GM21447 (cell line): ENCODE measurements around the gene HDLBP.
"Not testable (repeated sequence)": the region's sequence is repeated elsewhere in the genome, so short reads cannot be mapped to it uniquely, and the experiment has no call there.

ENCODE experiments used
- ATAC-seq: cut with Tn5 transposase; IDR thresholded peaks from one replicate; pipeline ENCODE4 v1.9.1; 2021; ENCODE audit not compliant: unreplicated experiment

The HDLBP gene

DNA sequence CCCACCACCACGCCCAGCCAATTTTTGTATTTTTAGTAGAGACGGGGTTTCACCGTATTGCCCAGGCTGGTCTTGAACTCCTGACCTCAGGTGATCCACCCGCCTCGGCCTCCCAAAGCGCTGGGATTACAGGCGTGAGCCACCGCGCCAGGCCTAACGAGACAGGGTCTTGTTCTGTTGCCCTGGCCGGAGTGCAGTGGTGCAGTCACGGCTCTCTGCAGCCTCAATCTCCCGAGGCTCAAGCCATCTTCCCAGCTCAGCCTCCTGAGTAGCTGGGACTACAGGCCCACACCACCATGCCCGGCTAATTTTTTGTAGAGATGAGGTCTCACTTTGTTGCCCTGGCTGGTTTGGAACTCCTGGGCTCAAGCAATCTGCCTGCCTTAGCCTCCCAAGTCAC is 118.2 kb downstream of the HDLBP start:
- ATAC-seq = not testable (repeated sequence)

DNA sequence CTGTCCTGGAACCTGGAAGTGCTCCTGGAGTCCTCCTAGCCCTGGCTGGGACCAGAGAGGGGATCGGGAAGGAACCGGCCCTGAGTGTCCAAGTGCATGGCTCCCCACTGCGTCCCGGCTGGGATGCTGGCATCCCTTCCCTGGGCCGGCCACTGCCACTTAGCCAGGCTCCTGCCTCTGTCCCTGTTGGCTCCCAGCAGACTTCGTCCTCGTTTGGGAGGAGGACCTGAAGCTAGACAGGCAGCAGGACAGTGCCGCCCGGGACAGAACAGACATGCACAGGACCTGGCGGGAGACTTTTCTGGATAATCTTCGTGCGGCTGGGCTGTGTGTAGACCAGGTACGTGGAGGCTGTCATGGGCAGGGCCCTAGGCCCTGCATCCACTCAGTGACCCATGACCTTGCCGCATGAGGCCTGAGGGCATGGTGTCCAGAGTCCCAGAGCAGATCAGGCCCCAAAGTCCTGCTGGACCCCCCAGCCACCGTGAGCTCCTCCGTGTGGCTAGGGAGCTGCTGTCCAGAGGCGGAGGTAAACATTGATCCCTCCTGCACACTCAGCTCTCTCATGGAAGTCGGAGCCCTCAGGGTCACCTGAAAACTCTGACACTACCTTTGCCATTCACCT is 119.9 kb downstream of the HDLBP start:
- ATAC-seq = no peak

DNA sequence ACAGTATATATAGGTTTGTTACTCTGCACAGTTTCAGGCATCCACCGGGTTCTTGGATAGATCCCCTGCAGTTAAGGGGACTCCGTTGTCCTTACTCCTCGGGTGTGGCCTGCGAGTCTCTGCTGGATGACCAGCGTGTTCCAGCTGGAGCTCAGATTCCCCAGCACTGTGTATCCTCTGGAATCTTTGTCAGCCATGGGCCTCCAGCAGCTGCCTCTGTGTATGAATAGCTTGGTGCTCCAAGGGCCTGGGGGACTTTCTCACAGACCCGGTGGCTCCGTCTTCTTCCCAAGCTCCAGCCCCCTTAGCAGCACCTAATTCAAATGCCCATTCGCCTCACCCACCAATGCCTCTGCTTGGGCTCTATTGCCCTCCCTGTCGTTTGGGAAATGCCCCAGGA is 120.7 kb downstream of the HDLBP start:
- no peak for ATAC-seq

DNA sequence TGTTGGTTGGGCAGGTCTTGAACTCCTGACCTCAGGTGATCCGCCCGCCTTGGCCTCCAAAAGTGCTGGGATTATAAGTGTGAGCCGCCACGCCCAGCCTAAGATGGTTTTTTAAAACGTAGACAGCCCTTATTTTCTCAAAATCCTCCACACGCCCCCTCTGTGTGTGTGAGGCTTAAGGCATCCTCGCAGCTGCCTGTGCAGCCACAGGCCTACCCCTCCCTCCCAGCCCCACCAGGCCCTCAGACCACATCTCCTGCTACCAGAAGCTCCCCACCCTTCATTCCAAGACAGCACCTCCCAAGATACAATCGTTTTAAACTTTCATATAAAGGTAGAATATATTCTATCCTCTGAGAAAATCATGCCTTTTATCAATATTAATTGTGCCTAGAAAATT is 122.2 kb downstream of the HDLBP start:
- ATAC-seq = no peak

DNA sequence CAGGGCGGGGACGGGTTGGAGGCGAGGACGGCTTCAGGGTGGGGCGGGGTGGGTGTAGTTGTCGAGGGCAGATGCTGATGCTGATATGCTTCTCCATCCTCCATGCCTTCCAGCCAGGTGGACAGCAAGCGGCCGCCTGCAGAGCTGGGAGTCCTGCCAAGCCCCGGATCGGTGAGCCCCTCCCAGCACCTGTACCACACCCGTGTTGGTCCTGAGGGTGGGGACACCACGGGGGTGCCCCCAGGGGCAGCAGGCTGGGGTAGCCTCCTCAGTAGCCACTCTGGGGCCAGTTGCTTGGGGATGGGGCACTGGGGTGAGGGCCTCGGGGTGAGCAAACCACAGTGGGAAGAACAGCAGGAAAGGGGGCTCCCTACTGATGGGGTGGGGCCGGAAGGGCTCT is 124.4 kb downstream of the HDLBP start:
- no peak for ATAC-seq

DNA sequence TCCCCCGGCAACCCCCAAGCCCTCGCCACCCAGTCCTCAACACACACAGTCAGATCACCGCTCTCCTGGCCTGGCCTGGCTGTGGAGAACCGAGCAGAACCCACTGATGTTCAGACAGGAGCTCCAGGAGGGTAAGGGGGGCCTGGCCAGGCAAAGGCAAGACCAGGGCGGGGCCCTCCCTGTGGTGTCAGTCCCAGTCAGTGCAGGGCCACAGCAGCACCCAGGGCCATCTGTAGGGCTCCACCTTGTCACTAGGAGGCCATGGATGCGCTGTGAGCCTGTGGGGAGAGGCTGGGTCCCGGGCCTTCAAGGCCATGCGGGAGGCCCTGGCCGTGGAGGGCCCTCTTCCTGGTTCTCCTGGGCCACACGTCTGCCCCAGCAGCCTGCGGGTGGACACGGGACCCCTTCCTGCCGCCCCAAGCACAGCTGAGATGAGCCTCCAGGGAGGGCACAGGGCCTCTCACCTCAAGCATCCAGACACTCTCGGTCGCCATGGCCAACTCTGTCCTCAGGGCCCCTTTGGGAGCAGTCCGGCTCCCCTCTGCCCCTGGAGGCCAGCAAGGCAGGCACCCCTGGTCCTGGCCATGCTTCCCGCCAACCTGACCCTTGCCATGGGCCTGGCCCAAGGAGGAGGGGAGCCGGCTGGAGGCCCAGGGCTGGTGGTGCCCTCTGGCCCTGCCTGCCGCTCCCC is 125.0 kb downstream of the HDLBP start:
- ATAC-seq = no peak

DNA sequence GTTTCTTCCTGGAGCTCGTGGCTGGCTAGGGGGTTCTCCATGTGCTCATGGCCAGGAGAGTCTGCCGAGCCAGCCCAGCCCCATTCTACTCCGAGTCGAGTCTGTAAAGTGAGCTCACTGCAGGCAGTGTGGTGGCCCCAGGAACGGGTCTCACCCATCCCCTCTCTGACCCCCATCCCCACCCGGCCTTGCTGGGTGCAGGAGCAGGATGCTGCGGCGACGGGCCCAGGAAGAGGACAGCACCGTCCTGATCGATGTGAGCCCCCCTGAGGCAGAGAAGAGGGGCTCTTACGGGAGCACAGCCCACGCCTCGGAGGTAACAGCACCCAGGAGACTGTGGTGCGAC is 125.6 kb downstream of the HDLBP start:
- ATAC-seq = no peak

DNA sequence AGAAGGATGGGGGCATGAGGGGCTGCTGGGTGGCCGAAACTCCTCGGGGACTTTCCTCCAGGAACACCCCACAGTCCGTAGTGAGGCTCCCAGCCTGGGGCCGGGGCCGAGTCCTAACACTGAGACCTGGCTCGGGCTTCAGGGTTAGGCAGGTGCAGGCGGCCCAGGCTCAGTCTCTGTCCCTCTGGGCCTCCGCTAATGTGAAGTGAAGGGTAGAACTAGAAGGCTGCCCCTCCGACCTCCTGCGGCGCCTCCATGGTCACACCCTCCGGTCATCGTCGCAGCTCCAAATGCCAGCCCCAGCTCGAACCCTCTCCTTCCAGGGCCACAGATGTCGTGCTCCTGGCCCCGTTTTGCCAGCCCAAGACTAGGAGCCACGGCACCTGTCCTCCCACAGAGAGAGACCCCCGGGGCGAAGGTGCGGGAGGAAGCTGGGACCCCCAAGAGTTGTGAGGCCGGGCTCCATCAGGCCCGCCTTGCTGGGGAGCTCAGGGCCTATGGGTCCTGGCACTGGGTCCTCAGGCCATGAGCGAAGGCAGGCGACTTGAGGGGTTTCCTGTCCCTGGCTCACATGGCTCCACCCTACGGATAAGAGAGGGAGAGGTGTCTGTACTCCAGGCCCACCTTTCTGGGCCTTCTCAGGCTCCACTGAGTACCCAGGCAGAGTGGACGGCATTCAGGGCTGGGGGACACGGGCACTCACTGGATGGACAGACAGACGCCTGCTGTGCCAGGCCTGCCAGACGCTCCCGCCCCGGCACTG is 126.2 kb downstream of the HDLBP start:
- ATAC-seq = no peak

DNA sequence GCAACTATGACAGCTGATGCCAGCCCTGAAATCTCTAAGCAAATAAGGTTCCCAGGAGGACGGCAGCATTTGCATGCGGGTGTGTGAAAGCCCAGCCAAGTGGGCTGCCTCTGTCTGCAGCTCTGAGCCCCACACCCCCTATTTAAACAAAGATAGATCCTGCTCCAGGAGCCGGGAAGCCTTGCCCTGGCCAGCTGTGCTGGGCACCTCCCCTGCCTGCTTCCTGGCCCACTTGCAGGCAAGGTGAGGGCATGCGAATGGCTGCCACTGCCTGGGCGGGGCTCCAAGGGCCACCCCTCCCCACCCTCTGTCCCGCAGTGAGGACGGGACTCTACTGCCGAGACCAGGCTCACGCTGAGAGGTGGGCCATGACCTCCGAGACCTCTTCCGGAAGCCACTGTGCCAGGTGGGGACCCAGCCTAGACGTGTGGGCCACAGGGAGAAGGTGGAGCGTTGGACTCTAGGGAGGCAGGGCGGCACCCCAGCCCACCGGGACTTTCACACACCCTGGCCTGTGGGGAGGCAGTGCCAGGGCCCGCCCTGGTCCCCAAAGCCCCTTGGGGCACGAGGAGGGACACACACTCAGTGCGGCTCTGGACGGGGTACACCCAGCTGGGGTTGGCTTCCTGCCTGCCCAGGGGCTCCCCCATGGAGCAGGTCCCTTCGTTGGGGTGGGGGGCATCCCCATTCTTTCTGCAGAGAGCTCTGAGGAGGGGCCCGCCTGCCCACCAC is 126.9 kb downstream of the HDLBP start, which contains the start of gene ANO7:
ANO7 (plus strand) TSS at position 317 of the 732 bp plus-strand sequence. CDS start 1,387 bp downstream, outside the sequence.
- ATAC-seq = no peak

DNA sequence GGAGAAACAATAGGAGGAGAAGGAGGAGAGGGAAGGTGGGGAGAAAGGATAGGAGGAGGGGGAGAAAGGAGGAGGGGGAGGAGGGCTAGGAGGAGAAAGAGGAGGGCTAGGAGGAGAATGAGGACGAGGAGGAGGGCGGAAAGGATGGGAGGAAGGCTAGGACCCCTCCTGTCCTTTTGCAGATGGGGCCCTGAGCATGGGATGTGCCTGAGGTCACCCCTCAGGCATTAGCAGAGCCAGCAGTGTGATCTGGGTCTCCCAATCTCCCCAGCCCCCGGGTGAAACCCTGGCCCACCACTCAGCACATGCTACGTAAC is 127.6 kb downstream of the HDLBP start:
- no peak for ATAC-seq

DNA sequence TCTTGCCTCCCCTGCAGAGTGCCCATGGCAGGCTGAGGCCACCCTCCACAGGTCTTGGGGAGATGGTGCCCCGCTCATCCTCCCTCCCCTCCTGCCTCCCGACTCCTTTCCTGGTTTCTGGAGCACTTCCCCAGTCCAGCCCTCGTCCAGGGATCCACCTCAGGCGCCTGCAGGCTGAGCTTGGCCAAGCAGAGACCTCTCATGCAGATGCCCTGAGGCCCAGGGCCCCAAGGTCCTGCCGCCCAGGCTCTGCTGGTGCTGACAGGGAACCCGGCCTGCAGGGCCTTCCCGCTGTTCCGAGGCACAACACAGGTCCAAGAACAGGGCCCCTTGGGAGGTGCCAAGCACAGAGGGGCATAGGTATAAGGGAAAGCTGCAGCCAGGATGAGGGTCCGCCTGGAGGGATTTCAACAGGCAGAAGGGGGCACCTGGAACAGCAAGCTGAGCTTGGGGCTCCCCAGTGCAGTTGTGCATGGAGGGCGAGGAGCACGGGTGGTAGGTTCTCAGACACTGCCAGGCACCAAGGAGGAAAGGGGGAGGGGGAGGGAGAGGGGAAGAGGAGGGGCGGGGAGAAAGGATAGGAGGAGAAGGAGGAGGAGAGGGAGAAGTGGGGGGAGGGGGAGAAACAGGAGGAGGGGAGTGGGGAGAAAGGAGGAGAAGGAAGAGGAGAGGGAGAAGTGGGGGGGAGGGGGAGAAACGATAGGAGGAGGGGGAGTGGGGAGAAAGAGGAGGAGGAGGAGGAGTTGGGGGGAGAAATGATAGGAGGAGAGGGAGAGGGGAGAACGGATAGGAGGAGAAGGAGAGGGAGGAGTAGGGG is 128.2 kb downstream of the HDLBP start:
- ATAC-seq = no peak

DNA sequence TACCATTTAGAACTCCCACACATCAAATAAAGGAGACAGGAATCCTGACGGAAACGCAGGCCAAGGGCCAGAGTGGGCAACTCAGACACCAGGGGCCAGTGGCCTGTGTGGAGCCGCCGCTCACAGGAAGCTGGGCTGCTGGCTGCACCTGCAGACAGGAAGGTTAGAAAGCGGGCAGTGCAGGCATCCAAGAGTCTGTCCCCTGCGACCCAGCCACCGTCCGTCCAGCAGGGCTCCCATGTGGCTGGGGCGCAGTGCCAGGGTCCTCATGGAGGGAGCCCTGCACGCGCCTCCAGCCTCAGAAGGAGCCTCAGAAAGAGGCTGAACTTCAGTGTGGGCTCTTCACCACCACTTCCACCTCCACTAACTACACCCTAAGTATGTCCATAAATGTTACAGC is 129.5 kb downstream of the HDLBP start:
- ATAC-seq = no peak

DNA sequence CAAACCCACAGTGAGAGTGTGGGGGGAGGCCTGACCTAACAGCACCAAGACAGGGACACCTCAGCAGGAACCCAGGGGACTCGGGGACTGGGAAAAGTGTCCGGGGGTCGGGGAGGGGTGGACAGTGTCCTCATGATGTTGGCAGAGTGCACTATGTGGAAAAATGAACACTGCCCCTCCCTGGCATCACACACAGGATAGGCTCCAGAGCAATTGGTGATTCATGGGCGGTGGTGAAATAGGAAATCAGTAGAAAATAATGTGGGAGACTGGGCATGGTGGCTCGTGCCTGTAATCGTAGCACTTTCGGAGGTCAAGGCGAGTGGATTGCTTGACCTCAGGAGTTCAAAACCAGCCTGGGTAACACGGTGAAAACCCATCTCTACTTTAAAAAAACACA is 130.6 kb downstream of the HDLBP start:
- ATAC-seq = no peak

DNA sequence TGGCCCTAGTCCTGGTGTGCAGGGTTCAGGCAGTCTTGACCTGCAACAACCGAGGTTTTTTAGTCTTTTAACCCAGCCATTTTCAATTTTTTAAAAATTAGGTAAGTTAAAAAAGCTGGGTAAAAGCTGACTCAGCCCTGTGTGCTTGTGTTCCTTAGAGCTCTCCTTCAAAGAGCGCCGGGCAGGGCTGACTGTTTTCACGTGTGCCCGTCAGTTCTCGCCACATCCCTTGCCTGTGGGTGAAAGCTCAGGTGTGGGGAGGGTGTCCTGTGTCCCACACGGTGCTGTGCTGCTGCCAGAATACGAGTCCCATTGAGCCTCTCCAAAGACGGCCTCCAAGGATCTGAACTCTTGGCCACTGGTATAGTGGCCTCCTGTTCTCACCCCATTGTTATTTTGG is 132.3 kb downstream of the HDLBP start:
- ATAC-seq = no peak

DNA sequence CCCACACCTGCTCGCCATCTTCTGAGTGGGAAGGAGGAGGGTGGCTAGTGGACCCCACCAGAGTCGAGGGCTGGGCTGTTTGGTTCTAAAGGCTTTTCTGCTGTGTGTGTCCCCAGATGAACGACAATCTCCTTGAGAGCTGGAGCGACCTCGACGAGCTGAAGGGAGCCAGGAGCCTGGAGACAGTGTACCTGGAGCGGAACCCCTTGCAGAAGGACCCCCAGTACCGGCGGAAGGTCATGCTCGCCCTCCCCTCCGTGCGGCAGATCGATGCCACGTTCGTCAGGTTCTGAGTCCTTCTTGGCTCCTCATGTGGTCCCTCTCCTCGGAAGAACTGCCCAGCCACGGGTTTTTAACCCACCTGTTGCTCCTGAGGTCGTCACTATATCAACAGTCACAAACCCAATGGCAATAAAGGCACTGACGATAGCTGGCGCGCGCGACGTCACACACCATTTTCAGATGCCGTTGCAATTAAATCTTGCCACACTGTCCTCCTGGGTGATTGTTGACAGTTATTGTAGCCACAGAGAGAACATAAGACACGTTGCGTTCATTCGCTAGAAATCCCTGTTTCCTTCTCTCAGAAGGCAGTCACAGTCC is 132.8 kb downstream of the HDLBP start:
- no peak for ATAC-seq

DNA sequence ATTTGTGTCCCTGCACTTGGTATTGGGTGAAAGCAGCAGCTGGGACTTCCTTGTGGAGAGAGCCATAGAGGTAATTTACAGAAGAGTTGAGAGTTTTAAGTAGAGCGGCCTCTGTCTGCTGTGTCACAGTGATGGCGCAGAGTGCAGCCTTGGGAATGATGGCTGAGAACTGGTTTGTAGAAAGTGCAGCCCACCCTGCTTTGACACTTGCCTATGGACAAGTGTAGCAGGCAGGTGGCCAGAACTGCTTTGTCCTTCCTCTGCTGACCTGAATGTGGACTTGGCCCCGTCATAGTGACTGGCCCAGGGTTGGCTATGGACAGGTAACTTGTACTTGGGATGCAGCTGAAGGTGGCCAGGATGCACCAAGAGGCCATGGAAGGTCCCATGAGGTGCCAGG is 133.3 kb downstream of the HDLBP start:
- ATAC-seq = no peak

DNA sequence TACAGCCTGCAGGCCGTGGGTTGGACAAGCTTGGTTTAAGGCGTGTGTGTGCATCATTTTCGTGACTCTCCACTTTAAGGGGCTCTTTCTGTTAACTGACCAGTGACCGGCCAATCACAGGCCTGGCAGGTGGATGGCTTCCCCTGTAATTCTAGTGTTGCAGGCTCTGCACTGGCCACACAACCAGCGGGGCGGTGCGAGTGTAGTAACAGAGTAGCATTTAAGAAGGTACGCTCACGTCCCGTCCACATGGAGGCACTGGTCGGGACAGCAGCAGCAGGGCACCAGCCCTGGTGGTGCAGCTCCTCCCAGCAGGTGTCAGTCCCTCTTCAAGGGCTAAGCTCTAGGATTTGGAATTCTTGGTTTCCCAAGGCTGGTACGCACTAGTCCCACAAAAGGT is 135.0 kb downstream of the HDLBP start:
- ATAC-seq = no peak

DNA sequence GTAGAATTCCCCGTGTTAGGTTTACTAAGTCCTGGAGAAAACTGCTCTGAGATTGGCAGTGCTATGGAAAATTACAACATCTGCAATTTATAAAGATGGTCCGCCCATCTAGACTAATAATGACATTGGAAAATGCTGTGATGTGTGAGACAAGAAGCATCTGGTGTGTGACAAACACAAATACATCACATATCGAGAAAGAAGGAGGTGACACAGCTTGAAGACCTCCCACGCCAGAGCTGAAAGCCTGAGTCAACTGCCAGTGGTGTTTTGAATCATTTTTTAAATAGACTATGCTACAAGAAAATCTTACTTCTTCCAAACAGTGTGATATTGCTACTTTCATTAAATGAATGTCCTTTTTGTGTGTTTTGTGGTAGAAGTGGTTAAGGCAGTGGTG is 135.6 kb downstream of the HDLBP start:
- ATAC-seq = no peak

DNA sequence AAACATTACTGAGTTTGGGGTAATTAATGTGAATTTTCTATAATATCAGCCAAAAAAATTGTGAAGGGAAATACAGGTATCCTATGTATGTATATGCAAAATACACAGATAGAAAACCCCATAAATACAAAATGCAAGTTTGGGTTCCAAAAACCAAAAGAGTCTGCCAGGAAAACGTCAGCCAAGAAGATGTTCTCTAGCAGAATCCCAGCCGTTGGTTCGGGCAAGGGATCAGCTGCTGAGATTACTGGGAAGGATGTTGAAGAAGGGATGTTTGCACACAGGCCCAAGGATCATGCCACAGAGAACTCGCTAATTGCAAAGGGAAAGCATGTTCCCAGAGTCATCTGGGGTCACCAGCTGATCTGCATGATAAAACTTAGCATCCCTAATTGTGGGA is 136.5 kb downstream of the HDLBP start:
- no peak for ATAC-seq

DNA sequence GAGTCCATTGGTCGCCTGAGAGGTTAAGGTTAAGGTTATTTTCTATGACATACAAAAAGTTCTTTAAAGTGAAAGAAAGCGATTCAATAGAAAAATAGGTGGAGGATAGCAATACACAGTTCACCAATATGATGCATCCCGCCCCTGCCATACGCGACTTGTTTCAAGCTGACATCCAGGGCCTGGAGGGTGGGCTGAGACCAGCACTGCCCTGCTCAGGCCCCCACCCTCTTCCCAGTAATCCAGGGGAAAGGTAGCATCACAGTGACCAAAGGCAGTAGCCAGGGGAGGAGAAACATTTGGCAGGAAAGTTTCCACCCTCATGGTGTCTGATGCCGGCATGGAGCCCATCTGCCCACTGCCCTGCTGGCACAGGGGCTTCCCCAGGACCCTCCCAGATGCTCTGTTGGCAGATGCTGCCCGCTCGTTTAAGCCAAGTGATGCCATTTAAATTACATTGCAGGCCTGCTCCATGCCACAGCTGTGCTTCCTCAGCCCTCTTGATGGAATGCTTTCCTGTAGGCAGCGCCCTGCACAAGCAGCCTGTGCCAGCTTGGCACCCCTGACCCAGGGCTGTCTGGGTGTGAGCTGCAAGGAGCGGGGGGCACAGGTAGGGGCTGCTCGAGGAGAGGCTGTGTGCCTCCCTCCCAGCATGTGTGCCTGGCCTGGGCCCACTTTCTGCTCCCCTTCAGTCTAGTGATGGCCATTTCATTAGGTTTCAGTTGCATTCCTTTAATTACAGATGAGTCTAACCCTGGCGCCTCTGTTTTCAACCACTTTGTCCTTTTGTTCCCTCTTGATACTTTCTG is 137.7 kb downstream of the HDLBP start:
- ATAC-seq = no peak
